Measurements from ENCODE around the gene ACCS.
A peak's percentile ranks its signal among the peaks of the same experiment; 100 is the strongest.

The ACCS gene

DNA sequence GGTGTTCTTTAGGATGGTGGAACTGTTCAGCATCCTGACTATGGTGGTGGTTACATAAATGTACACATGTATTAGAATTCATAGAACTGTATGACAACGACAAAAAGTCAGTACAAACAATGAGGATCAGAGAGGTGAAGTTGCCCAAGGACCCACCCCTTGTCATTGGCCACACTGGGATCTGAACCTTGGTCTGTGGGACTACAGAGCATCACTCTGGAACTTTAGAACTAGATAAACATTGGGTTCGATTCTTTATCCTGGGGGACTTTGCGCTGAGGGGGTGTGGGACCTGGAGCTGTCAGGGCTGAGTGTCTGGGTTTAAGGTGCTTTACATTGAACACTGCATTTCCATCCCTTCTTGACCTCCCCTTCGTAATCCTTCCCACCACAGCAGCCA lies 16.6 kb downstream of the ACCS start:
- no peak overlapping the region for H3K4me3 ChIP-seq
- no peak overlapping the region for H3K27ac ChIP-seq

DNA sequence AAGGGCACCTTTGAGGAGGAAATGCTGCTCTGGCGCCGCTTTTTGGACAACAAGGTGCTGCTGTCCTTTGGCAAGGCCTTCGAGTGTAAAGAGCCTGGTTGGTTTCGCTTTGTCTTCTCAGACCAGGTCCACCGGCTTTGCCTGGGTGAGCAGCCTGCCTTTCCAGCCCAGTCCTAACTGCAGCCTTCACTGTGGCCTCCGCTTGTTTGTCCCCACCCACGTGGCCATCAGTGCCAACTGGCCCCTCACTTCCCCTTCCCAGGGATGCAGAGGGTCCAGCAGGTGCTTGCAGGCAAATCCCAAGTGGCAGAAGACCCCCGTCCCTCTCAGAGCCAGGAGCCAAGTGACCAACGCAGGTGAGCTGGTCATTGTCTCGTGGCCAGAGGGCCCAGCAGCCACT lies 17.4 kb downstream of the ACCS start:
- no peak overlapping the region for H3K27ac ChIP-seq

DNA sequence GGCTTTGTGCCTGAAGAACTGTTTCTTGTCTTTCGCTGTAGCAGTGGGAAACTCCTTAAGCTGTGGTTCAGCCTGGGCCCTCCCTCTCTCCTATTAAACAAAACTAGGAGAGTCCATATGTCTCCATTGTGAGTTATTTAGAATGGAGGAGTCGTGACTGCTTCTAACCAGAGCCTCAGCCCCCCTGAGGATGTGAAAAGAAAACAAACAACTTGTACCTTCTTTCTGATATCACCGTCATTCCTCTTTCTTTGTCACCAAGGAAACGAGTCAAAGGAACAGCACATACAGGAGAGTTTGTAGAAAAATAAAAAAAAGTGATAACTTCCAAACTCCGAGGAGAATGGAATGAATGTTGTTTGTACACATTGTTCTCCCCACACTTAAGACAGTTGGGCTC lies 17.8 kb downstream of the ACCS start:
- Histone ChIP-seq H3K4me3 (no peak overlapping the region), H3K27ac (no peak overlapping the region)

More for the DNA sequence above, 17.4 kb downstream of the ACCS start:
- no peak overlapping the region for H3K4me3 ChIP-seq

DNA sequence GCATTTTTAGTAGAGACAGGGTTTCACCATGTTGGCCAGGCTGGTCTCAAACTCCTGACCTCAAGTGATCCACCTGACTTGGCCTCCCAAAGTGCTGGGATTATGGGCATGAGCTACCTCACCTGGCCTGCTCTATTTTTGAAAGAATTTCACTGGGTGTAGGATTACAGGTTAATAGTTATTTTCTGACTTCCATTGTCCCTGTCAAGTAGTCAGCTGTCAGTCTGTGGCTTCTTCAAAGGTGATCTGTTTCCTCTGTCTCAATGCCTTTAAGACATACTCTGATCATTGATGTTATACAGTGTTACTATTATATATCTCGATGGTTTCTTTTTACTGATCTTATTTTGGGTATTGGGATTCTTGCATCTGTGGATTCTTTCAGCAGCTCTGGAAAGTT lies 19.3 kb downstream of the ACCS start:
- no peak overlapping the region for H3K4me3 ChIP-seq
- no peak overlapping the region for H3K27ac ChIP-seq

DNA sequence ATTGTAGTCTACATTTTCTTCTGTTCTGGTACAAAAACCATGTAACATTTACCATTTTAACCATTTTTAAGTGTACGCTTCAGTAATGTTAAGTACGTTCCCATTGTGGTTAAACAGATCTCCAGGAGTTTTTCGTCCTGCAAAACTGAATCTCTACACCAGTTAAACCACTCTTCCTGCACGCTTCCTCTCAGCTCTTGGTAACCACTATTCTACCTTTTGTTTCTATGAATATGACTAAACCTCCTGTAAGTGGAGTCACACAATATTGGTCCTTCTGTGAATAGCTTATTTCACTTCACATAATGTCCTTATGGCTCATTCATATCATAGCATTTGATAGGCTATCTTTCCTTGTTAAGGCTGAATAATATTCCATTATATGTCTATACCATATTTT lies 22.3 kb downstream of the ACCS start:
- H3K4me3 ChIP-seq: no peak overlapping the region

DNA sequence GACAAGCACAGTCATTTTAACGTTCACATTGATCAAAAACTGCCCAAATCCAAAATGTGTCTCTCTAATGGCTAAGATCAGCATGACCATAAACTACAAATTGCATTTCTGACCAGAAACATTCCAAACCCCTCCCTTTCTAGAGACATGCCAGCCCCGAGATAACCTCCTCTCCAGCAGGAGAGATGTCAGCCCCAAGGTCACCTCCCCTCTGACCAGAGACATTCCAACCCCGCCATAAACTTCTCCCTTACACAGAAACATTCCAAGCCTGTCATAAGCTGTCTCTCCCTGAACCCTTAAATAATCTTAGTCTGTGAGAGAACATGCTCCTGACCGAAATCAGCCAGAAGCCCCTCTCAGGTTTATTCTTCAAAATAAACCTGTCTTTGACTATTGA lies 22.8 kb downstream of the ACCS start:
- Histone ChIP-seq H3K27ac (no peak overlapping the region), H3K4me3 (no peak overlapping the region)

More for the DNA sequence above, 22.3 kb downstream of the ACCS start:
- no peak overlapping the region for H3K27ac ChIP-seq

DNA sequence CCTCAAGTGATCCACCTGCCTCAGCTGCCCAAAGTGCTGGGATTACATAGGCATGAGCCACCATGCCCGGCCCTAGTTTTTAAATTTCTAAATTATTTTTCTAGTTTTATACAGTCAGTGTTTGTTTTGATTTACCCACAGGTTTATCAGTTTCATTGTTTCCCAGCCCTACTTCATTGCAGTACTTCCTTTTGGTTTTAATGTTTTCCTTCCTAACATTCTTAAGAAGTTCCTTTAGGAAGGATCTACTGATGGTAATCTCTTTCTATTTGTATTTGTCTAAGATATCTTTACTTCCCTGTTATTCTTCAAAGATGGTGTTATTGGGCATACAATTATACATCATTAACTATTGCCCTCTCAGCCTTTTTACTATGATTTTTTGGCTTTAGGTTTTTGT lies 24.5 kb downstream of the ACCS start:
- Histone ChIP-seq H3K4me3 (no peak overlapping the region), H3K27ac (no peak overlapping the region)

DNA sequence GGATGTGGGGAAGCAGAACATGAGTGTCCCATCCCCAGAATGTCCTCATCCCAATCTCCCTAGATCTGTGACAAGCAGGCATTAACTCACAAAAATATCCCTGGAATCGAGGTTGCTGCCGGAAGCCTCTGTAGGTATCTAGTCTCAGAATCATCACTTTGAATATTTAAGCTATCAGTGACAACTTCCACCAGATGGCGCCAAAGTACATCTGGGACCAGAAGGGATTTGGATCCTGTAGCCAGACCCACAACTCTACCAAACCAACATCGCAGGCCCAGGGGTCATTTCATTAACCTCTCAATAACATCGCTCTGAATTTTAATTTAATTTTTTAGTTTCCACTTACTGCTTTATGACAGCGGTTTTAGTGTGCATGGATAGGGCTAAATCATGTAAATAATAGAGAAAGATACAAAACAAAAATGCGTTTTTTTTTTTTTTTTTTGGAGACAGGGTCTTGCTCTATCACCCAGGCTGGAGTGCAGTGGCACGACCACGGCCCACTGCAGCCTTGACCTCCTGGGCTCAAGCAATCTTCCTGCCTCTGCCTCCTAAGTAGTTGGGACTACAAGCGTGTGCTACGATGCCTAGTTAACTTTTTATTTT lies 28.3 kb downstream of the ACCS start:
- Histone ChIP-seq H3K27ac (no peak overlapping the region), H3K4me3 (no peak overlapping the region)

DNA sequence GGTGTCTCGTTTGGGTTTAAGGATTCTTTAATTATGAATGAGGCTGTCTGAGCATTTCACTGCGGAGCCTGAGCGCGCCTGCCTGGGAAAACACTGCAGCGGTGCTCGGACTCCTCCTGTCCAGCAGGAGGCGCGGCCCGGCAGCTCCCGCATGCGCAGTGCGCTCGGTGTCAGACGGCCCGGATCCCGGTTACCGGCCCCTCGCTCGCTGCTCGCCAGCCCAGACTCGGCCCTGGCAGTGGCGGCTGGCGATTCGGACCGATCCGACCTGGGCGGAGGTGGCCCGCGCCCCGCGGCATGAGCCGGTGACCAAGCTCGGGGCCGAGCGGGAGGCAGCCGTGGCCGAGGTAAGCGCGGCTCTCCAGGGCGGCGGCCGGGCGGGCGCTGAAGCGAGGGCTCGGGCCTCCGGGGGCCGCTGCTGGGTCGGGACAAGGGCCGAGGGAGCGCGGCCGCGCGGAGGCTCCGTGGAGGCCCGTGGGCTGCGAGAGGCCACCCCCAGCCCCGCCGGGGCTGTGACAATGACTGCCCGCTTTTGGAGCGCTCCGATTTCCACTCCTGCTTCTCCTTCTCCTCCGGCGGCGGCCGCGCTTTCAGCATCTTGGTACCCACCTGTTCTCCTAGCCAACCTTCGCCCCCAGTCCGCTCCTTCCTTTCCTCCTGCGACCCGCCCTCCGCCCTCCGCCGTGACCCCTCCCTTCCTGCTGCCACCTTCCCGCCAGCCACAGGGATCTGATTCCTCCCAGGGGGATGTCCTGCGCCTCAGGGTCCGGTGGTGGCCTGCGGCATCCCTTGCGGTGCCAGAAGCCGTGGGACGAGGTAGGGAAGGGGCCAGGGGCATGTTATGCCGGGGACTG lies 29.7 kb downstream of the ACCS start, which contains the start of gene EXT2:
TSS of gene EXT2 (plus strand) at position 173 of the 854 bp plus-strand sequence. CDS start 12,035 bp downstream, outside the sequence.
- H3K4me3 ChIP-seq: peak within 1 kb of the TSS; percentile 60 to 95 (median 88)
- H3K27ac ChIP-seq: peak within 1 kb of the TSS; percentile 2 to 94 (median 81)

DNA sequence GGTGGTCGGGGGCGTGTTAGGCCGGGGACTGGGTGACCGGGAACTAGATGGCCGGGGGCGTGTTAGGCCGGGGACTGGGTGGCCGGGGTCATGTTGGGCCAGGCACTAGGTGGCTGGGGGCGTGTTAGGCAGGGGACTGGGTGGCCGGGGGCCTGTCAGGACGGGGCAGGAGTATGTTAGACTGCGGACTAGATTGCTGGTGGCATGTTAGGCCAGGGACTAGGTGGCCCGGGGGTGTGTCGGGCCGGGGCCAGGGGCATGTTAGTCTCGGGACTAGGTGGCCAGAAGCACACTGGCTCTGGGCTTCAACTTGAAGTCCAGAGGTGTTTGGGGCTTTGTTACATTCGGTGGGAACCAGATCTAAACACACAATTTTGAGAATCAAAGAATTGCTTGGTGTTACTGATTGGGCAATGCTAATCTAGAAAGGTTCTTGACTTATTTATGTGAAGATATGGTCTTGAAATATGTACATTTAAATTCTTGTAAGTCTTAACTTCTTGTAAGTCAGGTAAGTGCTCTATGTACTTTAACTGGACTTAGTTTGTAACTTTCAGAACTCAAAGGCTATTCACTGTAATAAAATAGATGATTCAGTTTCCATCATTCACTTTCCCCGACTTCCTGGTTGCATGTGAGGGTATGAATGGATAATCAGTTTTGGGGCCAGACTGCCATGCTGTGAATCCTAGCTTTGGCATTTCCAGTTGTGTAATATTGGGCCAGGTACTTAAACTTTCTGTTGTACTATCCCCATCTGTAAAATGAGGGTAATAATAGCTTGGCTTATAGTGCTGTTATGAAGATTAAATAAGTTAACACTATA lies 30.5 kb downstream of the ACCS start:
- Histone ChIP-seq H3K27ac (peak overlapping the region in 18 of 21 experiments; percentile 2 to 94 (median 82)), H3K4me3 (peak overlapping the region; percentile 60 to 95 (median 88))

DNA sequence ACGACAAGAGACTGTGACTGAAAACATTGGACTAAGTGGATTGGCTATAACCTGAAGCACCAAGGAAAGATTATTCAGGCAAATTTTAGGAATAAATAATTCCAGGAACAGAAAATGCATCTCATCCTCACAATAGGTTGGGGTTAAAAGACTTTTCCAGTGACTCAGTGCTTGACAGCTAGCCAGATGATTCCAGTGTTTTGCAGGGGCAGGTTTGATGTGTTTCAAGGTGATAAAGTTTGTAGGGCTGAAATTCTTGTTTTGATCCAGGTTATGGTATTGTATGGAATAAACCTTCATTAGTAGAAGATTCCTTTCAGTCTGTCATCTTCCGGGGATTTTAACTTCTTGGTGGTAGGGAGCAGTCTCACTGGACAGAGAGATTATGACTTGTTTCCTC lies 31.8 kb downstream of the ACCS start:
- no peak overlapping the region for H3K27ac ChIP-seq
- H3K4me3 ChIP-seq: no peak overlapping the region

DNA sequence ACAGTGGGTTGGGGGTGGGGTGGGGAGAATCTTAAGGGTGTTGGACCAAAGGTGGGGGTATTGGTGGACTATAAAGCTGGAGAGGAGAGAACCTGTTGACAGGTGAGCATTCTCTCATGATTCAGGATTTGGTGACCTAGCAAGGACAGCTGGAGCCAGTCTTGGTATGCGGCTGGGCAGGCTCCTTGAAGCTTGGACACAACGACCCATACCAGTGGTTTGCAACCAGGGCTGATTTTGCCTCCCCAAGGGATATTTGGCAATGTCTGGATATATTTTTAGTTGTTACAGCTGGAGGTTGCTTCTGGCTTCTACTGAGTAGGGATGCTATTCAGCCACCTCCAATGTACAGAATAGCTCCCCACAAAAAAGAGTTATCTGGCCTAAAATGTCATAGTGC lies 35.0 kb downstream of the ACCS start:
- H3K27ac ChIP-seq: no peak overlapping the region
- no peak overlapping the region for H3K4me3 ChIP-seq

DNA sequence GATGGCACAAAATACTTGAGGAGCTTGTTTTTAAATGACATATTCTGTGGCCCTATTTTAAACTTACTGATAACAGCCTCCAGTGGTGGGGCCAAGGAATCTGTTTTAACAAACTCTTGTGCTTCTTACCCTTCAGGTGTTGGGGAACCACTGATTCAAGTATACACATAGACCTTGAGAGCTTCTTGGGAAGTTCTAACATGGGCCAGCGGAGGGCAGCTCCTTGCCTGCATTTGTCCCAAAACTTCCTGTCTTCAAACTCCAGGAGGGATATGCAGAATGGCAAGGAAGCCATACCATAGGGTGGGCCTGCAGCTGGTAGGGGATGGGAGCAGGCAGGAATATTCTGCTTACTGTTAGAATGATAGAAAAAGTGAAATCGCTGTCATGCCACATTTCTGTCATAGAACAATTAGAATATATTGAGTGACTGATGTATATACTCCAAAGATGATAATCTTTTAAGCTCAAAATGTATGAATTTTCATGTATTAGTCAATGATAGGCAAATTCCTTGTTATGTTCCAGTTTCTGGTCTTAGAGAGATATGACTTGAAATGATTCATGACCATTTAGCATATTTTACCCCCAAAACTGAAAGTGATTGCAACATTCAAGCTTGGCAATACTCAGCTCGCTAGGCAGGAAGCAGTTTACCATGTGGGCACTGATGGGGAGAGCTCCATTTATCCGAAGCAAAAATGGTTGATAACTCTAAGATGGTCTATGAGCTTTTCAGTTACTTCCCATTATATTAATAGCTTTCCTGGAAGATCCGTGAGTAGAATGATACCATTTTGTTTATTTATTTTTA lies 38.6 kb downstream of the ACCS start:
- Histone ChIP-seq H3K4me3 (no peak overlapping the region), H3K27ac (no peak overlapping the region)

DNA sequence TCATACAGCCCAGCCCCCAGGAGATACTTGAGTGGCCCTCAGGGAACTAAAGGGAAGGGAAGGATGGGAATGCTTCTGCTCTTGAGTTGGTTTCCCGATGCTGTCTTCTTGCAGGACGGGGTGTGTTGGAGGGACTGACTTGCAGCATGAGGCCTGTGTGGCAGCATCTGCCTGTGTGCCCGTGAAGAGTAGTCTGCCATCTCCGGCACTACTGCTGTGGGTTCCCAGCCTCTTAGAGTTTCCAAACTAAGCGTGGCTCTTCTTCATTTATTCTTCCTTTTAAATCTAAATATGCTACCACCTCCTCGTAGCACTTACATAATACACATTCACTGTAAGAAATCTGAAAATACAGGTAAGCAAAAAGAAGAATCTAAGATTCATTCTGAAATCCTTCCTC lies 42.2 kb downstream of the ACCS start:
- no peak overlapping the region for H3K27ac ChIP-seq
- no peak overlapping the region for H3K4me3 ChIP-seq

DNA sequence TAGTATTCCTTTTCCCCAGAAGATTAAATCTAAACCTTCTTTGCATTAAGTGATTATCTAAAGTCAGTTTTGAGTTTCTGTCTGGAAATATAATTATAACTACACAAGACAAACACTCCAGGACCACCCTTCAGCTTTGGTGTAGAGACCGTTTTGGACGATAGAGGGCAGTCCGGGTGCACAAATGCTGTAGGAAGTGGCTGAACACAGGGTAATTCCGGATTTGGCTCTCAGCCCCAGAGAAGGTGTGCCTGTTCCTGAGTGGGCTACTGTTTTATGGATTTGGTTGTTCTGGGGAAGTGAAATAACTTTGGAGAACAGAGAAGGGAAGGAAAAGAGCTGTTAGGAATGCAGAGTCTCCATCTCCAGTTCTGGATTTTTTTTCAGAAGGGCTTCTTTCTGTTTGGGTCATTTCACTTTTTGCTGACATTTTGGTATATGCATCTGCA lies 44.2 kb downstream of the ACCS start:
- H3K4me3 ChIP-seq: no peak overlapping the region
- no peak overlapping the region for H3K27ac ChIP-seq

DNA sequence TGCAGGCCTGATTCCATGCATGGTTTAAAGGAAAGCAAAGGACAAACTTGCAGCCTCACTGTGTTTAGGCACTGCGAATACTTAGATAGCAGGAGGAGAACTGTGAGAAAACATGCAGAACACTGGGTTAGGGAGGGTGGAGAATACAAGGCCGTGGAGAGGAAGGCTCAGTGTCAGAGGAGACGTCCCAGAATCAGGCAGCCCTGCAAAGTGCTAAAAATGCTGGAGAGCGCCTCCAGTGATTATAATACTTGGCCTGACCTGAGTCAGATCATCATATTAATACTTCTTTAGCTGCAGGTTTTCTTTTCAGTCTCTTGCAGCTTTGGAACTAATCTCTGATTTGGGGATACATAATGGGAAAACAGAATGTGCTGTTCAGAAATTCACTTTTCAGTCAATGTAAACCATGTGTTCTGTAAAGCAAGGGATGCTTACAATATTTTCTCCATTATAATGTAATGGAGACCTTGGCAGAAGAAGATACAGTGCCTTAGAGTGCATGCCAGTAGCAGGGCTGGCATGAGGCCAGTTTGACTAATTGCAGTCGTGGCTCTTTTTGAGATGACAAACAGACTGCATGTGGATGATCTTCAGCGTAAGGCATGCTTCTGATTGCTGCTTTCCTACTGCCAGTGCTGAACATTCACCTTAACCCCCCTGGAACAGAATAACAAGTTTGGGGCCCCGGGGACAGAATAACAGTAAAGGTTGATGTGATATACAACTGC lies 46.2 kb downstream of the ACCS start:
- Histone ChIP-seq H3K27ac (no peak overlapping the region), H3K4me3 (no peak overlapping the region)

DNA sequence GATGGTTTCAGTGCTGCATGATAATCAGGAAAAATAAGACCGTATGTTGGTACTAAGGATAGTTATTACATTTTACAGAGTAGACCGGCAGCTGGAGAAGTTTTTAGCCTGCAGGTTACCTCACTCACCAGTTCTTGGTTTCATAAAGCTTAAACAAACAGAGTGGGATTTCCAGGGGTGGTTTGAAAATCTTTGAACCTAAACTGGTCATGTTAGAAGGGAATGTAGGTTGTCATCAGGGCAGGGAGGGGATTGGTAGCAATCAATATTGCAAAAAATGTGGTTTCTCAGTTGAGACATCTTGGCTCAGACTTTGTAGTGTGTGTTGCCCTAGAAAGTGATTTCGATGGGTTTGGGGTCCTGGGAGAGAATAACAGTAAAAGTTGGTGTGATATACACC lies 46.9 kb downstream of the ACCS start:
- Histone ChIP-seq H3K4me3 (no peak overlapping the region), H3K27ac (no peak overlapping the region)

DNA sequence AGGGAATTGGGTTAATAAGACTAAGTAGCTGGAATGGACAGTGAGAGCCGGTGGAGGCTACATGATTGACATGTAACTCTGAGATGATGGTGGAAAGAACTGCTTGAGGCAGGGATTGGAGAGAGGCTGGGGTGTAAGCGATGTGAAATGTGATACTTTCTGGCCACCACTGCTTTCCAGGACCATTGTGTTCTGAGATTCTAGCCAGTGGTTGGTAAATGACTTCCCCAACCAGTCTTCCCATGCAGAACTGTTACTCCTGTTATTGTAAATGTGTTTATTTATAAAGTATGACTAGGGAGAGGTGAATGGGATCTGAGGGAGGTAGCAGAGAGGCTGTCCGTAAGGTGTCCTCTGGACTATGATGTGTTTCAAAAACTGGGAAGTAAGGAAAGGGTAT lies 47.5 kb downstream of the ACCS start:
- Histone ChIP-seq H3K4me3 (no peak overlapping the region), H3K27ac (no peak overlapping the region)

Measured in skin epidermis (tissue), 12 donors.